ENCODE data around the gene UMOD.

Gene UMOD

DNA sequence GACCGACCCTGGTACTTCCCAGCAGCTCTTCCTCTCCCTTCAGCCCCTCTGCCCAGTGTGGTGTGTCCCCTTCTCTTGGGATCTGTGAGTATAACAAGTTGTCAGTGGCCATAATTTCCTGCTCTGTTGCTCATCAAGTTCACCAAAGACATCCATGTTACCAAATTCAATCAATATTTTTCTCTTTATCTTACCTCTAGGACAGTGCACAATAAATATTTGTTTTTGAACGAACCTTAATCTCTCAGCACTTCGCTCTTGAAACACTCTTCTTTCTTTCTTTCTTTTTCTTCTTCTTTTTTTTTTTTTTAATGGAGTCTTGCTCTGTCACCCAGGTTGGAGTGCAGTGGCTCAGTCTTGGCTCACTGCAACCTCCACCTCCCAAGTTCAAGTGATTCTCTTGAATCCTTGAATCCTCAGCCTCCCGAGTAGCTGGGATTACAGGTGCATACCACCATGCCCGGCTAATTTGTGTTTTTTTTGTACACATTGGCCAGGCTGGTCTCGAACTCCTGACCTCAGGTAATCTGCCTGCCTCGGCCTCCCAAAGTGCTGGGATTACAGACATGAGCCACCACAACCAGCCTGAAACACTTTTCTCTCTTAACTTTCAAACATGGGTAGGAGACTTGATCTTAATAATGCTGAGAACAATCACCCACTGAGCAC lies 2.7 kb upstream of the UMOD start:
- Histone ChIP-seq H3K79me2 (ENCODE audit: insufficient read depth, low read length) (no peaks in the 10 kb centered on the region), H3K9me3 (ENCODE audit: insufficient read depth, low read length, severe bottlenecking) (no peaks in the 10 kb centered on the region), H3K4me1 (ENCODE audit: insufficient read depth, low read length) (no peaks in the 10 kb centered on the region), H3K4me2 (ENCODE audit: insufficient read depth, low read length) (no peak overlapping the region), H3K27ac (ENCODE audit: low read length) (no peak overlapping the region), H4K20me1 (ENCODE audit: insufficient read depth, low read length) (no peaks in the 10 kb centered on the region), H3K9ac (ENCODE audit: low read depth, low read length) (no peak overlapping the region), H2AFZ (ENCODE audit: low read depth, low read length) (no peak overlapping the region), H3K27me3 (ENCODE audit: insufficient read depth, low read length, poor library complexity) (peaks cover 4% of the 10 kb centered on the region), H3K36me3 (ENCODE audit: insufficient read depth, low read length) (no peaks in the 10 kb centered on the region), H3K4me3 (ENCODE audit: low read depth in 1 of 2, low read length in 2 of 2) (no peak overlapping the region)
- ATAC-seq (ENCODE audit: insufficient read depth, low read depth): no peak
- no peak for DNase-seq
- TF ChIP-seq EZH2 (IDR thresholded peaks at IDR 0.05; ENCODE audit: borderline replicate concordance, low read depth, low read length, severe bottlenecking): no peak
- TF ChIP-seq, protein P1, sequence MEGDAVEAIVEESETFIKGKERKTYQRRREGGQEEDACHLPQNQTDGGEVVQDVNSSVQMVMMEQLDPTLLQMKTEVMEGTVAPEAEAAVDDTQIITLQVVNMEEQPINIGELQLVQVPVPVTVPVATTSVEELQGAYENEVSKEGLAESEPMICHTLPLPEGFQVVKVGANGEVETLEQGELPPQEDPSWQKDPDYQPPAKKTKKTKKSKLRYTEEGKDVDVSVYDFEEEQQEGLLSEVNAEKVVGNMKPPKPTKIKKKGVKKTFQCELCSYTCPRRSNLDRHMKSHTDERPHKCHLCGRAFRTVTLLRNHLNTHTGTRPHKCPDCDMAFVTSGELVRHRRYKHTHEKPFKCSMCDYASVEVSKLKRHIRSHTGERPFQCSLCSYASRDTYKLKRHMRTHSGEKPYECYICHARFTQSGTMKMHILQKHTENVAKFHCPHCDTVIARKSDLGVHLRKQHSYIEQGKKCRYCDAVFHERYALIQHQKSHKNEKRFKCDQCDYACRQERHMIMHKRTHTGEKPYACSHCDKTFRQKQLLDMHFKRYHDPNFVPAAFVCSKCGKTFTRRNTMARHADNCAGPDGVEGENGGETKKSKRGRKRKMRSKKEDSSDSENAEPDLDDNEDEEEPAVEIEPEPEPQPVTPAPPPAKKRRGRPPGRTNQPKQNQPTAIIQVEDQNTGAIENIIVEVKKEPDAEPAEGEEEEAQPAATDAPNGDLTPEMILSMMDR (IDR thresholded peaks at IDR 0.05; ENCODE audit: borderline replicate concordance, extremely low read depth, low read length, poor library complexity, severe bottlenecking): no peak

DNA sequence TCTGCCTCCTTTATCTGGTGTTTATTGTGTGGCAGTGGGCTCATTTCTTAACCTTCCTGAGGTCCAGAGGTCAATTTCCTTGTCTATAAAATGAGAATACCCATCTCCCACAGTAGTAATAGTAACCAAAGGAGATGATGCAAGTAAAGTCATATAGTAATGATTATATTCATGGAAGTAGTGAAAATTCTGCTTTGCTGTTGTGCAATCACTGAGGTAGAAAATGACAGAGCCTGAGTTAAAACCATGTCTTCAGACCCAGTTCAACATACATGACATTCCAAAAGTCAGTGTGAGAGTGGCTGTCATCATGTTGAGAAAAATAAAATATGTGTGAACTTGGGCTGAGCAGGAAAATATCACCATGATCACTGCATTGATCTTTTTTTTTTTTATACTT lies 864 bp upstream of the UMOD start:
- Histone ChIP-seq H3K27me3 (ENCODE audit: insufficient read depth, low read length, poor library complexity) (peaks cover 4% of the 10 kb centered on the region), H3K9me3 (ENCODE audit: insufficient read depth, low read length, severe bottlenecking) (no peaks in the 10 kb centered on the region), H3K27ac (ENCODE audit: low read length) (no peak overlapping the region), H3K4me3 (ENCODE audit: low read depth in 1 of 2, low read length in 2 of 2) (no peak overlapping the region), H3K79me2 (ENCODE audit: insufficient read depth, low read length) (no peaks in the 10 kb centered on the region), H3K4me1 (ENCODE audit: insufficient read depth, low read length) (no peaks in the 10 kb centered on the region), H3K36me3 (ENCODE audit: insufficient read depth, low read length) (no peaks in the 10 kb centered on the region), H3K4me2 (ENCODE audit: insufficient read depth, low read length) (no peak overlapping the region), H3K9ac (ENCODE audit: low read depth, low read length) (no peak overlapping the region), H2AFZ (ENCODE audit: low read depth, low read length) (no peak overlapping the region), H4K20me1 (ENCODE audit: insufficient read depth, low read length) (no peaks in the 10 kb centered on the region)
- no peak for TF ChIP-seq EZH2 (IDR thresholded peaks at IDR 0.05; ENCODE audit: borderline replicate concordance, low read depth, low read length, severe bottlenecking)
- TF ChIP-seq, protein P1 (IDR thresholded peaks at IDR 0.05; ENCODE audit: borderline replicate concordance, extremely low read depth, low read length, poor library complexity, severe bottlenecking): no peak
- no peak for ATAC-seq (ENCODE audit: insufficient read depth, low read depth)
- no peak for DNase-seq

DNA sequence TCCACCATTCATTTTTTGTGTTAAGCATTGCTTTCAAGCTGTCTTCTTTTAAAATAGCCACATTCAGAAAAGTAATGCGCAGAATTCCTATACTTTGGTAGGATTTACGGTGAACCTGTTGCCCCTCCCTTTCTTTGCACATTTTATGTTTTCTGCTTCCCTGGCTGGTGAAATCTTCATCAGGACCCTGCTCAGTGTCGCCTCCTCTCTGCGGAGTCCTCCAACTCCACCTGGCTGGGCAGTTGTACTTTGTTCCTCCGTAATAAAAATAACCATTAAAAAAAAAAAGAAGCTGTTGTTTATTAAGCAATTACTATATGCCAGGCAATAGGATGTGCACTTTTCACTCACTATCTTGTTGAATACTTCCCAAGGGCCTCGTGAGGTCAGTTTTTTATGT lies 2.9 kb downstream of the UMOD start:
- H3K27ac ChIP-seq (ENCODE audit: low read length): no peak overlapping the region
- no peak for DNase-seq
- no peak for ATAC-seq (ENCODE audit: insufficient read depth, low read depth)
- H3K4me2 ChIP-seq (ENCODE audit: insufficient read depth, low read length): no peak overlapping the region
- no peaks in the 10 kb centered on the region for H4K20me1 ChIP-seq (ENCODE audit: insufficient read depth, low read length)
- H3K27me3 ChIP-seq (ENCODE audit: insufficient read depth, low read length, poor library complexity): no peaks in the 10 kb centered on the region
- no peaks in the 10 kb centered on the region for H3K36me3 ChIP-seq (ENCODE audit: insufficient read depth, low read length)
- no peak overlapping the region for H3K9ac ChIP-seq (ENCODE audit: low read depth, low read length)
- no peaks in the 10 kb centered on the region for H3K79me2 ChIP-seq (ENCODE audit: insufficient read depth, low read length)
- TF ChIP-seq, protein P1 (IDR thresholded peaks at IDR 0.05; ENCODE audit: borderline replicate concordance, extremely low read depth, low read length, poor library complexity, severe bottlenecking): no peak
- TF ChIP-seq EZH2 (IDR thresholded peaks at IDR 0.05; ENCODE audit: borderline replicate concordance, low read depth, low read length, severe bottlenecking): no peak
- no peaks in the 10 kb centered on the region for H3K4me1 ChIP-seq (ENCODE audit: insufficient read depth, low read length)
- H2AFZ ChIP-seq (ENCODE audit: low read depth, low read length): no peak overlapping the region
- H3K4me3 ChIP-seq (ENCODE audit: low read depth in 1 of 2, low read length in 2 of 2): no peak overlapping the region
- no peaks in the 10 kb centered on the region for H3K9me3 ChIP-seq (ENCODE audit: insufficient read depth, low read length, severe bottlenecking)
